Measurements from ENCODE around the gene SNAI1.

- TF ChIP-seq JUN (IDR thresholded peaks at IDR 0.05; ENCODE audit: borderline replicate concordance, insufficient read depth, insufficient read length, low read depth) (no peak), EZH2 (IDR thresholded peaks at IDR 0.05; ENCODE audit: borderline replicate concordance, low read depth, low read length, severe bottlenecking) (no peak), CTCF (IDR thresholded peaks at IDR 0.05; ENCODE audit: extremely low read depth in 1 of 2, insufficient read depth in 1 of 2, low read depth in 1 of 2, low read length in 2 of 2) (no peak), POLR2A (IDR thresholded peaks at IDR 0.05; ENCODE audit: low read depth, low read length) (no peak), MAX (IDR thresholded peaks at IDR 0.05; ENCODE audit: insufficient read depth, insufficient read length) (no peak), GATA2 (IDR thresholded peaks at IDR 0.05; ENCODE audit: insufficient read depth, insufficient read length, low read depth, low read length) (peak; percentile 72), FOS (IDR thresholded peaks at IDR 0.05; ENCODE audit: borderline replicate concordance, insufficient read depth, low read length) (no peak)
Observed at GRCh38 chr20:50012282-50013263, 29.8 kb downstream of the SNAI1 start.
